Measurements from ENCODE around the gene TNNC2.
"Not testable (repeated sequence)": the region's sequence is repeated elsewhere in the genome, so short reads cannot be mapped to it uniquely, and the experiment has no call there.

The TNNC2 gene

DNA sequence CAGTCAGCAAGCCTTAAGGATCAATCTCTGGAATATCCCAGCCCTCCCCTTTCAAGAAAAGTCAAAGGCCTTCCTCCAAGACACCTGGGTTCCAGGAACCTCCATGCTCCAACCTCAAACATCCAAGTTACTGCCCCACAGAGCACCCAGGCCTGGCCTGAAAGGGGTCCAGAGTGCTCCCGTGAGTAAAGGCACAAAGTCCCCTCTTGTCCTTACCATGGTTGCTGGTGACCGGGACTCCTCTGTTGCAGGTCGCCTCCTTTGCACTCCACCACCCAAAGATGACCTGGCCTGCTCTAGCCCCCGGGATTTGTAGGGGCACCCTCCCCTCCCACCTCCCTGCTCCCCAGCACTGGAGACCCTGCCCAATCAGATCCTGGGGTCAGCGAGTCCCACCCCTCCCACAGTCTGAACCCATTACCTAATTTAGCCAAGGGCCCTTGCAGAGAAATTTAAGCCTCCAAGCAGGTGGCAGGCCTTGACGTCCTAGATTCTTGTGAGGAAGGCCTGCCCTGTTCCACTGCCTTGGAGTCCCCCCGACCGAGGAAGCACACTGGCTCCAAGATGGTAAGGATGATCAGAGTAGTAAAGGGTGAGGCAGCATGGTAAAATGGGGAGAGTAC lies at the start of gene TNNC2:
TSS of gene TNNC2 (minus strand) at position 283 of the 623 bp plus-strand sequence. CDS start at position 219, 64 bp downstream.
- DNase-seq: no peak

DNA sequence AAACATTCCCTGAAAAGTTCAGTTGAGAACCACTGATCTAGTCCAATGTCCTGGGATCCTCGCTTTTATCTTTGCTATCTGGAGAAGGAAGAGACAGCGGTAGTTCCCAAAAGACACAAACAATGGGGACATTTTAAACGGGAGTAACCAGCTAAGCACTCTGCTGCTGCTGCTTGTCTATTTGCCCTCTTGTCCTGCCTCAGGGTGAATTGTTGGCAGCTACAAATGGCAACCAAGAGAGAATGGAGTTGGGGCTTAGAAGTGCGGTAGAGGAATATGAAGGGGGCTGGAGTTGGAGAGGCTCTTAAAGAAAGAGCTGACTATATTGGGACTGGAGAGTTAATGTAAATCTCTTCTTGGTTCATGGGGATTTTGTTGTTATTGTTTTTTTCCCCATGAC lies 47.5 kb upstream of the TNNC2 start:
- DNase-seq: no peak

DNA sequence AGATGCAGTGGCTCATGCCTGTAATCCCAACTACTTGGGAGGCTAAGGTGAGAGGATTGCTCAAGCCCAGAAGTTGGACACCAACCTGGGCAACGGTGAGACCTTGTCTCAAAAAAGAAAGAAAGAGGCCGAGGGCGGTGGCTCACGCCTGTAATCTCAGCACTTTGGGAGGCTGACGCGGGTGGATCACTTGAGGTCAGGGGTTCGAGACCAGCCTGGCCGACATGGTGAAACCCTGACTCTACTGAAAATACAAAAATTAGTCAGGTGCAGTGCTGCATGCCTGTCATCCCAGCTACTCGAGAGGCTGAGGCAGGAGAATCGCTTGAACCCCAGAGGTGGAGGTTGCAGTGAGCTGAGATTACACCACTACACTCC lies 47.0 kb upstream of the TNNC2 start:
- not testable (repeated sequence) for DNase-seq

DNA sequence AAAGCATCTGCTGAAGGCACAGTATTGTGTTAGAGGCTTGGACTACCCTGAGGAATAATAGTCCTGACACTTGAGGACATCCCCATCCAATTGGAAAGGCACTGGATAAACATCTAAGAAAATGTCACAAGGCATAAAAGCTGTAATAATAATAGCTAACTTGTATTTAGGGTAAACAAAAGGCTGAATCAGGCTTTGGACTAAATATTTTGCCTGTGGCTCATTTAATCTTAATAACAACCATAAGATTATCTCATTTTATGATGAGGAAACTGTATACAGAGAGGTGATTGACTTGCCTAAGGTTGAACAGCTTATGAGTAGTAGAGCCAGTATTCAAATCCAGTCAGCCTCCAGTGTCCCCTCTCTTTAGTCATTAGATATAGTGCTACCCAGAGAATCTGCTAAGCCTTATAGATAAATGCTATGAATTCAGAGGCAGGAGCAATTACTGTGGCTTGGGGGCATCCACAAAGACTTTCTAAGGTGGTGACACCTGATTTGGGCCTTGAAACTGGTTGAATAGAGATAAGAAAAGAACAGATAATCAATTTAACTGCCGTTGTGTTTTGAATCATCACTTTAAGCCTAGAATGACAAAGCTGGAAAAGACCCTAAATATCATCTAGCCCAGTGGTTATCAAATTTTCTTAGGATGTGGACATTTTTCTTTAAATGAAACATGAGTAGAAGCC lies 46.4 kb upstream of the TNNC2 start:
- DNase-seq: no peak

DNA sequence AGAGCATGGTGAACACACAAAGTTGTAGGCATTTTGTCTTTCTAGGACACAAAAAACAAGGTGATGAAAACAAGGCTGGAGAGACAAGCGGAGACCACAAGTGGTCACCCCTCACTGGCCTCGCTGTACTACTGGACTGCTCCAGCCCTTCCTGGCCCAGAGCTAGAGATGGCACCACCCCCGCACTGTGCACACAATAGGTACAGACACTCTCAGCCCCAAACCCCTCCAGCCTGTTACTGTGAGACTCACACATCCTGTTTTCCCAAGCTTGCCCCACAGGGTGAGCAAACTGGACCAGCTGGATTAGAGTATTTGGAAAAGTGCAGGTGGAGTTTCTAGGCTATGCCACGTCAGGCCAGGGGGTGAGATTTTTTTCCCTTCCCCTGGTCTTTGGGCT lies 45.5 kb upstream of the TNNC2 start:
- no peak for DNase-seq

DNA sequence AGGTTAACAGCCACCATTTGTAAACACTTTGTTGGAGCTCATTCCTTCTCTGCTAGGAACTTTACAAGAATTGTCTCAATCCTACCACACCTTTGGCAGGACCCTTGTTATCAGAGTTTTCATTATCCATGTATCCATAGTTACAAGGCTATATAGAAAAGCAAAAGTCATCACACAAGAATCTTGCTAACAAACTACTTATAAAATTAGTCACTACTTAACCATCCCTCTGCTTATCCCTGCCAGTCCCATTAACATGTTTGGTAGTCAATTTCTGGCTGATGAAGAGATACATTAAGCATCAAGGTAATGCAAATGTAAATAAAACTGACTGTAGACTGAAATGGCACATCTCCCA lies 40.7 kb upstream of the TNNC2 start:
- DNase-seq: no peak

DNA sequence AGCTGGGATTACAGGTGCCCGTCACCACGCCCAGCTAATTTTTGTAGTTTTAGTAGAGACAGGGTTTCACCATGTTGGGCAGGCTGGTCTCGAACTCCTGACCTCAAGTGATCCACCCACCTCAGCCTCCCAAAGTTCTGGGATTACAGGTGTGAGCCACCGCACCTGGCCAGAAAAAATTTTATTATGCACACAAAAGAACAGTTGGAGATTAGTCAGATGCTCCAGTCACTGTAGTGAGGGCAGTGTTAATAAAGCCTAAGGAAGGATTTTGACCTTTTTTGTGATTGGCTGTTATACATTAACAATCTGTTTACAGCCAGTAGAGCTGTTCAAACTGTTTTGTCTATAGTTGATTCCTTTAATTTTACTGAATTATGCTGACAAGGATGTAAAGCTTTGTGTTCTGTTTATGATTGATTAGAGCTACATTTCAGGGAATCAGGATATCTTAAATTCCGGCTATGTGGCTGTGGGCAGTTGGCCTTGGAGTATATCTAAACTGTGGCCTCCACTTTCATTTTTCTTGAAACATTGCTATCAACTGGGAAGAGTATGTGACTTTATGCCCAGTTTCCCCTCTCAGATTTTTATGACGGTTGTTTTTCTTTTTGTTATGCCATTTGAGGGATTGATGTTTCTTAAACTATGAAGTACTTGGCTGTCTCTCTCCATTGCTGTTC lies 40.2 kb upstream of the TNNC2 start:
- DNase-seq: no peak

DNA sequence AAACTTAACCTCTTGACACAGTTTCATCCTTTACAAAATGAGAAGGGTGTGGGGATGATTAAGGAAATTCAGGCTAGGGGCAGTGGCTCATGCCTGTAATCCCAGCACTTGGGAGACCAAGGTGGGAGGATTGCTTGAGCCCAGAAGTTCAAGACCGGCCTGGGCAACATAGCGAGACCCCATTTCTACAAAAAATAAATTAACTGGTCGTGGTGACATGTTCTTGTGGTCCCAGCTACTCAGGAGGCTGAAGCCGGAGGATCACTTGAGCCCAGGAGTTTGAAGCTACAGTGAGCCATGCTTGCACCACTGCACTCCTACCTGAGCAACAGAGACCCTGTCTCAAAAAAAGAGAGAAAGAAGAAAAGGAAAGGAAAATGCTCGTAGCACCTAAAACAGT lies 39.3 kb upstream of the TNNC2 start:
- no peak for DNase-seq

DNA sequence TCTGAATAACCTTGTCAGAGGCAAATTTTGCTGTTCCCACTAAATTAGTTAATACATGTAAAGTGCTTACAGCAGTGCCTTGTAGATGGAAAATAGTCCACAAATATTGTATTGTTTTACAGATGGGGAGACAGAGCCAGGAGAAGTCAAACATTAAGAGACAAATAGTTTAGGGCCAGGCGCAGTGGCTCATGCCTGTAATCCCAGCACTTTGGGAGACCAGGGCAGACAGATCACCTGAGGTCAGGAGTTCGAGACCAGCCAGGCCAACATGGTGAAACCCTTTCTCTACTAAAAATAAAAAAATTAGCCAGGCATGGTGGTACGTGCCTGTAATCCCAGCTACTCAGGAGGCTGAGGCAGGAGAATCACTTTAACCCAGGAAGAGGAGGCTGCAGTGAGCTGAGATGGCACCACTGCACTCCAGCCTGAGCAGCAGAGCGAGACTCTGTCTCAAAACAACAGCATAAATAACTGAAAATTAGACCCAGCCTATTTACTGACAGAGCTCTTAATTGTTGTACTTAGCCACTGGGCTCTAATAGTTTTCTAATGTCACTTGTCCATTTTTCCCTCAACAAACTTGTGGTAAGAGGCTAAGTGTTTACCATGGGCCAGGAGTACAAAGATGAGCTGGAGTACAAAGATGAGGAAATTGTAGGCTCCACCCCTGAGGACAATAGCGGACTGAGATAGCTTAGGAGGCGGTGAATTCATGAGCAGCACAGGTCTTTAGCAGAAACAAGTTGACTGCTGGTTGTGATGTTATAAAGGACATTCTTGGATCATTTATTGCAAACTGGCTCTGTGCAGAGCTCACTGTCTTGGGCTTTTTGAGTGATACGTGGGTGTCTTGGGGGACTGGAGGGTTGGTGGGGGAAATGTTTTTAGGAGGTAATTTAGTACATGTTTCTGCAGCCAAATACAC lies 36.7 kb upstream of the TNNC2 start:
- DNase-seq: no peak

DNA sequence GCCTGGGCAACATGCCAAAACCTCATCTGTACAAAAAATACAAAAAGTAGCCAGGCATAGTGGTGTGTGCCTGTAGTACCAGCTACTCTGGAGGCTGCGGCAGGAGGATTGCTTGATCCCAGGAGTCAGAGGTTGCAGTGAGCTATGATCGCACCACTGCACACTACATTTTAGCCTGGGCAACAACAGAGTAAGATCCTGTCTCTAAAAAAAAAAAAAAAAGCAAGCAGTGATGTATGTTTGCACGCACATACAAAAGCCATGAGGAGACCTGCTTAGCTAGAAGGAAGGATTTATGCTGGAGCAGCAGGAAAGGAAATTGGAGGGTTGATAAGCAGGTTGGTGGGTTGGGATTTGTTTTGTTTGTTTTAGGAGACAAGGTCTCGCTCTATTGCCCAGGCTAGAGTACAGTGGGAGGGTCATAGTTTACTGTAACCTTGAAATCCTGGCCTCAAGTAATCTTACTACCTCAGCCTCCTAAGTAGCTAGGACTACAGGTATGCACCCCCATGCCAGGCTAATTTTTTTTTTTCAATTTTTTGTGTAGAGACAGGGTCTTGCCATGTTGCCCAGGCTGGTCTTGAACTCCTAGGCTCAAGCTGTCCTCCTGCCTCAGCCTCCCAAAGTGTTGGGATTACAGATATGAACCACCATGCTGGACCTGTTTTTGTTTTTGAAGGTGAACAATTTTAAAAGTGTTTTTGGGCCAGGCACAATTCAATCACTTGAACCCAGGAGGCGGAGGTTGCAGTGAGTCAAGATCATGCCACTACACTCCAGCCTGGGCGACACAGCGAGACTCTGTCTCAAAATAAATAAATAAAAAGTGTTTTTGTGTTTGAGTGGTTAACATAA lies 34.3 kb upstream of the TNNC2 start:
- DNase-seq: no peak

DNA sequence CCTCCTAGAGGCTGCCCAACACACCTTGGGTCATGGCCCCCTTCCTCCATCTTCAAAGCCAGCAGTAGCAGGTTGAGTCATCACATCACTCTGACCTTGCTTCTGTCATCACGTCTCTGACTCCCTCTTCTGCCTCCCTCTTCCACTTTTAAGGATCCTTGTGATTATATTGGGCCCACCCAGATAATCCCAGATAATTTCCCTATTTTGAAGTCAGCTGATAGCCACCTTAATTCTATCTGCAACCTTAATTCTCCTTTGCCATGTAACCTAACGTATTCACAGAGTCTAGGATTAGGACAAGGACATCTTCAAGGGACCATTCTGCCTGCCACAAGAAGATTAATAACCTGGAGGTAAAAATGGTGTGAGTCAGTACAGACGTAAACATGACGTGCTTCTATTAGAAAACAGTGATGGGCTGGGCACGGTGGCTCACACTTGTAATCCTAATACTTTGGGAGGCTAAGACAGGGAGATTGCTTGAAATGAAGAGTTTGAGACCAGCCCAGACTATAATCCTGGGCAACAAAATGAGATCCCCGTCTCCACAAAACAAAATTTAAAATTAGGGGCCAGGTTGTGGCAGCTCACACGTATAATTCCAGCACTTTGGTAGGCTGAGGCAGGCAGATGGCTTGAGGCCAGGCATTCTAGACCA lies 33.6 kb upstream of the TNNC2 start:
- no peak for DNase-seq

DNA sequence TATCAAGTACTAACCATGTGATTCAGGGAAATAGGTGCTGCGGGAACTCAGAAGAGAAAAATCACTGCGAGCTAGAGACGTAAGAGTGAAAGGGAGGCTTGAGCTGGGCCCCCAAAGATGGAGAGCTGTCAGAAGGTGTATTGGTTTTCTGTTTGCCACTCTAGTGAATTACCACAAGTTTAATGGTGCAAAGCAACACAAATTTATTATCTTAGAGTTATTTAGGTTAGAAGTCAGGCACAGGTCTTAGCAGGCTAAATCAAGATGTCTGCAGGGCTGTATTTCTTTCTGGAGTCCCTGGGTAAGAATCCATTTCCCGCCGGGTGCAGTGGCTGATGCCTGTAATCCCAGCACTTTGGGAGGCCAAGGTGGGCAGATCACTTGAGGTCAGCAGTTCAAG lies 32.8 kb upstream of the TNNC2 start:
- DNase-seq: no peak

DNA sequence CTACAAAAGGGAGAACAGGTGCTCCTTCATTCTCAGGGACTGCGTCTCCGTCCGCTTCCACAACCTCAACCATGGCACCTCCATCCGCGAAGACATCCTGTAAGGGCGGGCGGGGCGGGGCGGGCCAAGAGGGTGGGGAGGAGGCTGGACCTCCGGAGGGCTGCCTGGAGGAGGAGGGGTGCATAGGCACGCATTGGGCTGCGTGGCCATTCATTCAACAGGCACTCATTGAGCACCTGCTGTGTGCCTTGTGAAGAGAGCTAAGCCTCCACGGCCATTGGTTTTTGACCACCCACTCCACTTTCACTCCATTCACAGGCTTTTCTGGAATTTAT lies 30.7 kb upstream of the TNNC2 start:
- peak; percentile 71 for DNase-seq

DNA sequence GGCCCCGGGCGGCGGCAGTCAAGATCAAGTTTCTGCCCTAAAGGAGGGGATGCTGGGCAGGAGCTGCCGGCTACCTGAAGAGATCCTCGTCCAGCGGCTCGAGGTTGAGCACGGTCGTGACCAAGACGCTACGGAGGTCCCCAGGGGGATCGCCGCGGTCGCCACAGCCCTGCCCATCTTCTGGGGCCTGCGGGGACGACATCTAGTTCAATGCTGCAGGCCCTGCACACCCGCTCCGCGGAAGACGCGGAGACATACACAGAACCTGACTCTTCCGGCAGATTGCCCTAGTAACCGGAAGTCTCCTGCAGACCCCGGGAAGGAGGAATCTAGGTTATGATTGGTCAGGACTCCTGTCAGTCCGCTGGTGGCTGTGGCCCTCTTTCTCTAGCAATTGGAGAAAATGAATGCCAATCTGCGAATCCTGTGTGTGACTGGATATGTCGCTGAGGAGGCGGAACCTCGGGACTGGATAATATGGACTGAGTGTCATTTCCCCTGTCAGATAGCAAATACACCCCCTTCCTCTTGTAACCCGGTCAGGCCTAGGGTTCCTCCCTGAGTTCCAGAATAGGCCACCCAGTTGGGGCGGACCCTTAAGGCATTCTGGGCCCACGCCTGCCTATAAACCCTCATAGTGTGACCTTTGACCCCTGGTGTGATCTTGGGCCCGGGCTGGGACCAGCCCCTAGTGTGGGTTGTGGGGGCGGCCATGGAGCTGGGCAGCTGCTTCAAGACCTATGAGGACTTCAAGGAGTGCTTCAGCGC lies 30.2 kb upstream of the TNNC2 start, which contains the start of the genes ACOT8 and ZSWIM3:
TSS of gene ACOT8 (minus strand) at position 279 of the 768 bp plus-strand sequence. CDS start at position 202, 77 bp downstream.
TSS of gene ZSWIM3 (plus strand) at position 501 of the 768 bp plus-strand sequence. CDS start at position 713, 212 bp downstream.
- peak; percentile 100 for DNase-seq

DNA sequence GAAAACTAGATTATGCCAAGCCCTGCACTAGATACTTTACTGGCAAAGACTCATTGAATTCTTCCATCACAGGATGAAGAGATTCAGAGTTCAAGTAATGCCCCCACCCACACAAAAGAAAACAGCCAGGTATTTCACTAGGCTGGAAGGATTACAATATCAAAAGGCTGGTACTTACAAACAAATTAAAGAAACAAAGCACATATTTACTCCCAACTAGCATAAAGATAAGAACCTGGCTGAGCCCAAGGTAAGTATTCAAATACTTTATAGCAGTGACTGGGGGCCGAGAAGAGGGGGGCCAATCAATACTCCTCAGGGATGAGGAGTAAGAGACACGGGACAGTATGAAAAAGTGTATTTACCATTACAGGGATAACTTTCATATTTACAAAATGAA lies 26.4 kb upstream of the TNNC2 start:
- no peak for DNase-seq

DNA sequence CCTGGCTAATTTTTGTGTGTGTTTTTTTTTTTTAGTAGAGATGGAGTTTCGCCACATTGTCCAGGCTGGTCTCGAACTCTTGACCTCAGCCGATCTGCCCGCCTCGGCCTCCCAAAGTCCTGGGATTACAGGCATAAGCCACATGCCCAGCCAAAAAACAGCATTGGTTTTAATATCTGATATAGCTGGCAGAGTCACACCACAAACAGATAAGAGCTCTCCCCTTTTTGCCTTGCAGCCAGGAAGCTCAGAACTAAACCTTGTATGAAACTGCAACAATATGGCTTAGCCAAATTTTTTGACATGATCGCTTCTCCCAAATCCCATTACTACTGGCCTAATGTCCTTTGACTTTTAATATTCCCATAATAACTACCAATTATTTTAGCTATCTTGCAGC lies 25.2 kb upstream of the TNNC2 start:
- DNase-seq: no peak

DNA sequence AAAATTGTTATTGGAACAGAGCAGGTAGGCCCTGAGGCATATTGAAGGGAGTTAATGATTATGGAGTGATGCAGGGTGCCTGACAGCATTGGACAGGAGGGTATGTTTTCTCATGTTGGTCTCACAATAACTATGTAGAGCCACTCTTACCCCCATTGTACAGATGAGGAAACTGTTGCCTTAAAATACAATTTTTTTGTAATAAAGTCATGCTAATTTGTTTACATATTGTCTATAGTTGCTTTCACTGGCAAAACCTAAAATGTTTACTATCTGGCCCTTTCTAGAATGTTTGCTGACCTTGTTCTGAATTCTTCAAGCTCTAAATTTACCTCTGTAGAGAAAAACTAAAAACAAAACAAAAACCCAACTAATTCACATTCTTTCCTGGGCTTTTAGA lies 24.4 kb upstream of the TNNC2 start:
- no peak for DNase-seq

DNA sequence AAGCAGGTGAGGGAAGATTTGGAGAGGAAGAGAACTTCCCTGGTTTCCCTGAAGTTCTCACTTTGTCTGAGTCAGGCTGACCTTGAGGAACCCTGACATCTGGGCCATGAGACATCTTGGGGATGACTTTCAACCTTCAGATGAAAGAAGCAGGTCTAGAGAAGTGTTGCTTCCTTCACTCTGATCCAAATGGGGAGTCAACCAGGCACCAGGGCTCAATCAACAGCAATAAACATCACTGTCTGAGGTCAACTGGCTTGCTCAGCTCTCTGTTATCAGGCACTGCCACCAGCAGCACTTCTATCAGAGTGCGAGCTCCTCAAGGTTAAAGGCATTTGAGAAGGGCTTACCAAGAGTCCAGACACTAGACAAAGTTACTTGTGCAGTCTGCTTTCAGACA lies 23.8 kb upstream of the TNNC2 start:
- no peak for DNase-seq

DNA sequence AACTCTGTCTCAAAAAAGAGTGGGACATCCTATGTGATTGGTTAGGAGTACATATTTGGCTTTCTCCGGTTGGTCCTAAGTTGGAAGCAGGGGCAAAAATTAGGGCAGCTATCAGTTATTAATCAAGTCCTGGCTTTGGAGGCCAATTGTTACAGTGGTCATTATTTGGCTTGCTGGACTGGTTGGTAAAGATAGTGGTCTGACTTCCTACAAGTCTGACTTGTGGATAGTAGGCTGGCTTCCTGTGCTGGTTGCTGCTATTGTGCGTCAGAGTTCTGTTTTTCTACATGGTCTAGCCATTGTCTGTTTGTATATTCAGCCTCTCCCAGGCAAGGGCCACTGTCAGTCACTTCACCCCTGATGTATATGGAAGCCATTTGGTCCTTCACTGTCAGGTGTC lies 23.1 kb upstream of the TNNC2 start:
- DNase-seq: no peak

DNA sequence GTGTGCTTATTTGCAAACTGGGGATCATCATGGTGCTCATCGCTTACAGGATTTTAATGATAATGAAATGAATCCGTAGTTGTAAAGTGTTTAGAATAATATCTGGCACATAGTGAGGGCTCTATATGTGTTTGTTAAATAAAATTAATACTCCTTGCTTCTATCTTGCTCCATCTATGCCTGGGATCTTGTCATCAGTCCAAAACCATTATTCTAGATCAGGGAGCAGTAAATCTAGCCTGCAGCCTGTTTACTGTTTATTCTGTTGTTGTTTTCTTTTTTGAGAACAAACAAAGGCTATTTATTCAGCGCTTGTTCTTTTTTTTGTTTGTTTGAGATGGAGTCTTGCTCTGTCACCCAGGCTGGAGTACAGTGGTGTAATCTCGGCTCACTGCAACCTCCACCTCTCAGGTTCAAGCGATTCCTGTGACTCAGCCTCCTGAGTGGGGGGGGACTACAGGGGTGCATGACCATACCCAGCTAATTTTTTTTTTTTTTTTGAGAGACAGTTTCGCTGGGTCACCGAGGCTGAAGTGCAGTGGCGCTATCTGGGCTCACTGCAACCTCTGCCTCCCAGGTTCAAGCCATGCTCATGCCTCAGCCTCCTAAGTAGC lies 22.0 kb upstream of the TNNC2 start:
- DNase-seq: no peak

Measured in NCI-H146 (cell line).